NCI-H460 (cell line): ENCODE results near the gene CPD. TPM values are rescaled to one million over a fixed set of nuclear protein-coding genes. Genes with fewer than 3 reads are reported as not detected.
"Not testable (repeated sequence)": the region's sequence is repeated elsewhere in the genome, so short reads cannot be mapped to it uniquely, and the experiment has no call there.

Source experiments
- DNase-seq: peaks from one replicate; pipeline ENCODE4 v3.0.0-alpha.2; 2016; ENCODE audit warnings: low read depth; ENCODE audit errors: extremely low read depth
- total RNA-seq: library from RNA; depleted of rRNA; stranded (reverse); fragments of >200 nt; shearing (Covaris generic); gene quantifications from 2 replicates; pipeline ENCODE4 v1.2.3, GENCODE V29; 2014

CPD gene
- total RNA-seq, 1 experiment from 2014 or later = 97.9 TPM

- no peak for DNase-seq
These were observed 2.6 kb downstream of the CPD start for GRCh38 chr17:30381340-30381659.

GRCh38 chr17:30382345-30382744 lies 3.6 kb downstream of the CPD start:
- no peak for DNase-seq

GRCh38 chr17:30388321-30389179 lies 9.8 kb downstream of the CPD start:
- no peak for DNase-seq

GRCh38 chr17:30389756-30390300 lies 11.1 kb downstream of the CPD start:
- no peak for DNase-seq

- no peak for DNase-seq
These were observed 12.8 kb downstream of the CPD start for GRCh38 chr17:30391534-30391933.

GRCh38 chr17:30393491-30393890 lies 14.8 kb downstream of the CPD start:
- no peak for DNase-seq

GRCh38 chr17:30393911-30394867 lies 15.5 kb downstream of the CPD start:
- no peak for DNase-seq

GRCh38 chr17:30395398-30396022 lies 16.8 kb downstream of the CPD start:
- DNase-seq = no peak

- no peak for DNase-seq
These were observed 17.4 kb downstream of the CPD start for GRCh38 chr17:30396129-30396528.

GRCh38 chr17:30396612-30397011 lies 17.9 kb downstream of the CPD start:
- DNase-seq = no peak

GRCh38 chr17:30398328-30399041 lies 19.8 kb downstream of the CPD start:
- DNase-seq = no peak

- no peak for DNase-seq
These were observed 22.4 kb downstream of the CPD start for GRCh38 chr17:30401097-30401496.

- DNase-seq = no peak
These were observed 26.4 kb downstream of the CPD start for GRCh38 chr17:30405161-30405560.

- DNase-seq = not testable (repeated sequence)
These were observed 31.9 kb downstream of the CPD start for GRCh38 chr17:30410627-30411026.

- DNase-seq = not testable (repeated sequence)
These were observed 33.3 kb downstream of the CPD start for GRCh38 chr17:30412008-30412496.

- no peak for DNase-seq
These were observed 34.4 kb downstream of the CPD start for GRCh38 chr17:30413109-30413508.

- no peak for DNase-seq
These were observed 35.8 kb downstream of the CPD start for GRCh38 chr17:30414486-30414885.

GRCh38 chr17:30415491-30415890 lies 36.8 kb downstream of the CPD start:
- DNase-seq = no peak

GRCh38 chr17:30418070-30418469 lies 39.3 kb downstream of the CPD start:
- not testable (repeated sequence) for DNase-seq

GRCh38 chr17:30421592-30421991 lies 42.9 kb downstream of the CPD start:
- DNase-seq = no peak
